Activated naive CD8-positive, alpha-beta T cell treated with anti-CD3 and anti-CD28 coated beads, Interleukin-2, amount 10 ng/mL, durations not matched to agents 7 days and 5 days (primary cell): ENCODE results near the gene NR2C2. TPM values are rescaled to one million over a fixed set of nuclear protein-coding genes. Genes with fewer than 3 reads are reported as not detected.

Source experiments
- ATAC-seq: fragments of 150-1000 bp; cut with Tn5 transposase; one replicate; pipeline ENCODE4 v1.10.0; 2021; ENCODE audit warnings: low read depth, moderate library complexity
- POLR2A ChIA-PET: fragments of 350-600 bp; sonication (Branson Sonifier 250); formaldehyde crosslinking; loops from one replicate; lab custom pipeline; 2021; ENCODE audit warnings: antibody characterized with exemption; lab: Charles Lee
- DNase-seq: peaks from one replicate; pipeline ENCODE4 v3.0.0; 2021
- H3K27ac Mint-ChIP-seq: one replicate; pipeline ENCODE4 v1.8.0; 2022; ENCODE audit warnings: mild to moderate bottlenecking, mixed read lengths
- H3K27me3 Mint-ChIP-seq: one replicate; pipeline ENCODE4 v1.8.0; 2022; ENCODE audit warnings: mild to moderate bottlenecking, moderate library complexity, mixed read lengths
- H3K36me3 Mint-ChIP-seq: one replicate; pipeline ENCODE4 v1.8.0; 2021; ENCODE audit warnings: mild to moderate bottlenecking, mixed read lengths
- H3K4me1 Mint-ChIP-seq: one replicate; pipeline ENCODE4 v1.8.0; 2021; ENCODE audit warnings: mixed read lengths
- H3K4me3 Mint-ChIP-seq: one replicate; pipeline ENCODE4 v1.8.0; 2022; ENCODE audit warnings: mild to moderate bottlenecking, moderate library complexity, mixed read lengths
- H3K9me3 Mint-ChIP-seq: one replicate; pipeline ENCODE4 v1.8.0; 2021; ENCODE audit warnings: mixed read lengths
- total RNA-seq, 2 experiments: library from RNA; stranded (reverse); gene quantifications; one replicate each; pipeline ENCODE4 v1.2.3, GENCODE V29; 2021

Gene NR2C2
- total RNA-seq, 2 experiments from 2014 or later, result 79.7 to 79.8 TPM

- DNase-seq (no peak), ATAC-seq (no peak)
- peaks cover 20% of the 10 kb centered on the region for H3K36me3 Mint-ChIP-seq
- H3K27ac Mint-ChIP-seq, result no peak overlapping the region
- no peak overlapping the region for H3K4me3 Mint-ChIP-seq
- no peaks in the 10 kb centered on the region for H3K9me3 Mint-ChIP-seq
- H3K4me1 Mint-ChIP-seq, result peaks cover 32% of the 10 kb centered on the region
- POLR2A ChIA-PET, result interaction anchor here (0.6 kb wide), 1 partner anchor 1569 kb away, joined by 5 read pairs; no protein-coding TSS in a partner anchor
- no peaks in the 10 kb centered on the region for H3K27me3 Mint-ChIP-seq
Measured at GRCh38 chr3:14950274-14950673, 2.9 kb downstream of the NR2C2 start.

GRCh38 chr3:14957153-14957552, 9.8 kb downstream of the NR2C2 start:
- Mint-ChIP-seq H3K4me1 (peaks cover 38% of the 10 kb centered on the region), H3K36me3 (peaks cover 20% of the 10 kb centered on the region), H3K4me3 (no peak overlapping the region), H3K27ac (no peak overlapping the region), H3K27me3 (no peaks in the 10 kb centered on the region), H3K9me3 (no peaks in the 10 kb centered on the region)
- ATAC-seq (no peak), DNase-seq (no peak)
- POLR2A ChIA-PET, result interaction anchor here (2.3 kb wide), 1 partner anchor 10 kb away, joined by 13 read pairs; the partner anchor contains the start of gene NR2C2

- no peak overlapping the region for H3K4me3 Mint-ChIP-seq
- no peaks in the 10 kb centered on the region for H3K27me3 Mint-ChIP-seq
- no peak for ATAC-seq
- POLR2A ChIA-PET, result interaction anchor here (0.7 to 2.3 kb wide), 2 partner anchors 10 to 11 kb away, joined by 3 to 13 read pairs; partner anchors contain the start of gene NR2C2
- H3K36me3 Mint-ChIP-seq, result peaks cover 19% of the 10 kb centered on the region
- DNase-seq, result no peak
- H3K27ac Mint-ChIP-seq, result peak overlapping the region; percentile 5
- peaks cover 36% of the 10 kb centered on the region for H3K4me1 Mint-ChIP-seq
- no peaks in the 10 kb centered on the region for H3K9me3 Mint-ChIP-seq
Measured at GRCh38 chr3:14957925-14958324, 10.5 kb downstream of the NR2C2 start.

GRCh38 chr3:14959359-14959943, 12.1 kb downstream of the NR2C2 start:
- Mint-ChIP-seq H3K36me3 (peaks cover 19% of the 10 kb centered on the region), H3K4me1 (peaks cover 36% of the 10 kb centered on the region), H3K4me3 (peak overlapping the region; percentile 84), H3K27ac (peak overlapping the region; percentile 91), H3K27me3 (no peaks in the 10 kb centered on the region), H3K9me3 (no peaks in the 10 kb centered on the region)
- DNase-seq (no peak), ATAC-seq (peak; percentile 77)
- POLR2A ChIA-PET, result no interaction called here

- Mint-ChIP-seq H3K4me1 (peaks cover 22% of the 10 kb centered on the region), H3K36me3 (peaks cover 39% of the 10 kb centered on the region), H3K9me3 (no peaks in the 10 kb centered on the region)
Measured at GRCh38 chr3:14962762-14963161, 15.4 kb downstream of the NR2C2 start.

GRCh38 chr3:14967285-14967684, 19.9 kb downstream of the NR2C2 start:
- Mint-ChIP-seq H3K4me3 (no peak overlapping the region), H3K27me3 (no peaks in the 10 kb centered on the region), H3K27ac (no peak overlapping the region), H3K4me1 (peaks cover 4% of the 10 kb centered on the region), H3K36me3 (peaks cover 38% of the 10 kb centered on the region), H3K9me3 (no peaks in the 10 kb centered on the region)
- POLR2A ChIA-PET, result no interaction called here
- DNase-seq (no peak), ATAC-seq (no peak)

More at GRCh38 chr3:14962762-14963161, 15.4 kb downstream of the NR2C2 start:
- Mint-ChIP-seq H3K27me3 (no peaks in the 10 kb centered on the region), H3K27ac (no peak overlapping the region), H3K4me3 (no peak overlapping the region)
- POLR2A ChIA-PET, result no interaction called here
- no peak for DNase-seq
- no peak for ATAC-seq

- ATAC-seq (no peak), DNase-seq (no peak)
- Mint-ChIP-seq H3K36me3 (peaks cover 49% of the 10 kb centered on the region), H3K9me3 (no peaks in the 10 kb centered on the region), H3K4me3 (no peak overlapping the region), H3K27ac (no peak overlapping the region), H3K27me3 (no peaks in the 10 kb centered on the region), H3K4me1 (no peaks in the 10 kb centered on the region)
- POLR2A ChIA-PET, result interaction anchor here (0.5 to 0.7 kb wide), 2 partner anchors 23 to 25 kb away, joined by 3 to 4 read pairs; no protein-coding TSS in a partner anchor
Measured at GRCh38 chr3:14969671-14970070, 22.3 kb downstream of the NR2C2 start.

GRCh38 chr3:14976317-14976716, 28.9 kb downstream of the NR2C2 start:
- Mint-ChIP-seq H3K27me3 (no peaks in the 10 kb centered on the region), H3K4me3 (no peak overlapping the region), H3K4me1 (peaks cover 7% of the 10 kb centered on the region), H3K27ac (no peak overlapping the region), H3K36me3 (peaks cover 43% of the 10 kb centered on the region), H3K9me3 (no peaks in the 10 kb centered on the region)
- POLR2A ChIA-PET, result no interaction called here
- ATAC-seq, result no peak
- no peak for DNase-seq

- Mint-ChIP-seq H3K9me3 (peaks cover 2% of the 10 kb centered on the region), H3K4me1 (peaks cover 7% of the 10 kb centered on the region), H3K4me3 (no peak overlapping the region), H3K27me3 (no peaks in the 10 kb centered on the region), H3K36me3 (peaks cover 31% of the 10 kb centered on the region), H3K27ac (no peak overlapping the region)
- POLR2A ChIA-PET, result no interaction called here
- DNase-seq, result no peak
- no peak for ATAC-seq
Measured at GRCh38 chr3:14980689-14981088, 33.3 kb downstream of the NR2C2 start.

GRCh38 chr3:14984581-14985113, 37.3 kb downstream of the NR2C2 start:
- H3K9me3 Mint-ChIP-seq, result peaks cover 2% of the 10 kb centered on the region
- no peak overlapping the region for H3K27ac Mint-ChIP-seq
- POLR2A ChIA-PET, result no interaction called here
- H3K36me3 Mint-ChIP-seq, result peaks cover 14% of the 10 kb centered on the region
- H3K4me3 Mint-ChIP-seq, result no peak overlapping the region
- DNase-seq, result no peak
- peaks cover 15% of the 10 kb centered on the region for H3K4me1 Mint-ChIP-seq
- H3K27me3 Mint-ChIP-seq, result no peaks in the 10 kb centered on the region
- ATAC-seq, result no peak

GRCh38 chr3:14988988-14989394, 41.6 kb downstream of the NR2C2 start:
- DNase-seq (no peak), ATAC-seq (peak; percentile 99)
- Mint-ChIP-seq H3K4me1 (peaks cover 20% of the 10 kb centered on the region), H3K4me3 (no peak overlapping the region), H3K27me3 (no peaks in the 10 kb centered on the region), H3K9me3 (peaks cover 2% of the 10 kb centered on the region), H3K36me3 (peaks cover 10% of the 10 kb centered on the region), H3K27ac (no peak overlapping the region)
- POLR2A ChIA-PET, result no interaction called here

GRCh38 chr3:14989943-14990779, 42.8 kb downstream of the NR2C2 start:
- Mint-ChIP-seq H3K27me3 (no peaks in the 10 kb centered on the region), H3K4me1 (peaks cover 20% of the 10 kb centered on the region), H3K27ac (no peak overlapping the region), H3K4me3 (no peak overlapping the region), H3K36me3 (peaks cover 1% of the 10 kb centered on the region), H3K9me3 (no peaks in the 10 kb centered on the region)
- no peak for ATAC-seq
- POLR2A ChIA-PET, result no interaction called here
- DNase-seq, result no peak

- ATAC-seq, result no peak
- H3K4me1 Mint-ChIP-seq, result peaks cover 20% of the 10 kb centered on the region
- H3K9me3 Mint-ChIP-seq, result no peaks in the 10 kb centered on the region
- H3K36me3 Mint-ChIP-seq, result peaks cover 5% of the 10 kb centered on the region
- POLR2A ChIA-PET, result no interaction called here
- DNase-seq, result no peak
- H3K27ac Mint-ChIP-seq, result no peak overlapping the region
- no peaks in the 10 kb centered on the region for H3K27me3 Mint-ChIP-seq
- no peak overlapping the region for H3K4me3 Mint-ChIP-seq
Measured at GRCh38 chr3:14990780-14991148, 43.4 kb downstream of the NR2C2 start.
